Thyroid gland (tissue), 4 donors: ENCODE measurements around the gene CPXM2.

ENCODE experiments used
- POLR2A ChIP-seq, 2 donors: fragments of 450-650 bp; IDR thresholded peaks; one replicate each; pipeline ENCODE4 v1.6.1; 2017; ENCODE audit warnings: antibody characterized with exemption in 2 of 2, mild to moderate bottlenecking in 2 of 2, moderate library complexity in 1 of 2
- TF ChIP-seq, protein P1 (sequence below), 6 experiments: fragments of 200-600 bp in 3 of 6; fragments of 450-650 bp in 3 of 6; sonication (generic) in 3 of 6; IDR thresholded peaks; one replicate each; pipeline ENCODE4 v1.5.1; 2016 to 2019; ENCODE audit warnings: antibody characterized with exemption in 6 of 6, mild to moderate bottlenecking in 2 of 6, inconsistent platforms in 1 of 6, moderate library complexity in 1 of 6

DNA sequence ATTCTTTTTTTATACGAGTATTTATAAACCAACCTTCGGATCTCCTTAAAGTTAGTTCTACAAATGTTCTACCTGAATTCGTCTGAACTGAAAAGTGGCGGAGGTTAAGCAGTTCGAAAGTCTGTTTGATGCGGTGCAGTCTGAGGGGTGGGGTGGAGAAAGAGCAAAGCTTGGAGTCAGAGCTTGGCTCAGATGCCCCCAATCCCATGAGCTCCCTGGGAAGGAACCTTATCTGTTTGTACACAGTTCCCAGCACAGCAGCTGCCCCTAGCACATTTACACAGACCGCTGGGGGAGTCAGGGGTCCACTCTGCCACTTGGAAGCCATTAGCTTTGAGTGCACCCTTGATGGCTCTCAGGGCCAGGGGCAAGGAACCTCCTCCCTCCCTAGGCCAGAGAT lies 30.8 kb downstream of the CPXM2 start:
- TF ChIP-seq, protein P1, sequence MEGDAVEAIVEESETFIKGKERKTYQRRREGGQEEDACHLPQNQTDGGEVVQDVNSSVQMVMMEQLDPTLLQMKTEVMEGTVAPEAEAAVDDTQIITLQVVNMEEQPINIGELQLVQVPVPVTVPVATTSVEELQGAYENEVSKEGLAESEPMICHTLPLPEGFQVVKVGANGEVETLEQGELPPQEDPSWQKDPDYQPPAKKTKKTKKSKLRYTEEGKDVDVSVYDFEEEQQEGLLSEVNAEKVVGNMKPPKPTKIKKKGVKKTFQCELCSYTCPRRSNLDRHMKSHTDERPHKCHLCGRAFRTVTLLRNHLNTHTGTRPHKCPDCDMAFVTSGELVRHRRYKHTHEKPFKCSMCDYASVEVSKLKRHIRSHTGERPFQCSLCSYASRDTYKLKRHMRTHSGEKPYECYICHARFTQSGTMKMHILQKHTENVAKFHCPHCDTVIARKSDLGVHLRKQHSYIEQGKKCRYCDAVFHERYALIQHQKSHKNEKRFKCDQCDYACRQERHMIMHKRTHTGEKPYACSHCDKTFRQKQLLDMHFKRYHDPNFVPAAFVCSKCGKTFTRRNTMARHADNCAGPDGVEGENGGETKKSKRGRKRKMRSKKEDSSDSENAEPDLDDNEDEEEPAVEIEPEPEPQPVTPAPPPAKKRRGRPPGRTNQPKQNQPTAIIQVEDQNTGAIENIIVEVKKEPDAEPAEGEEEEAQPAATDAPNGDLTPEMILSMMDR (IDR thresholded peaks at IDR 0.05): no peak
- TF ChIP-seq POLR2A (IDR thresholded peaks at IDR 0.05): no peak
